GM19238 (cell line): ENCODE measurements around the gene JPH4.
"Not testable (repeated sequence)": the region's sequence is repeated elsewhere in the genome, so short reads cannot be mapped to it uniquely, and the experiment has no call there.

Source experiments
- DNase-seq: peaks from one replicate; pipeline ENCODE4 v3.0.0; 2011; ENCODE audit warnings: low spot score; ENCODE audit not compliant: insufficient read length

The JPH4 gene

DNA sequence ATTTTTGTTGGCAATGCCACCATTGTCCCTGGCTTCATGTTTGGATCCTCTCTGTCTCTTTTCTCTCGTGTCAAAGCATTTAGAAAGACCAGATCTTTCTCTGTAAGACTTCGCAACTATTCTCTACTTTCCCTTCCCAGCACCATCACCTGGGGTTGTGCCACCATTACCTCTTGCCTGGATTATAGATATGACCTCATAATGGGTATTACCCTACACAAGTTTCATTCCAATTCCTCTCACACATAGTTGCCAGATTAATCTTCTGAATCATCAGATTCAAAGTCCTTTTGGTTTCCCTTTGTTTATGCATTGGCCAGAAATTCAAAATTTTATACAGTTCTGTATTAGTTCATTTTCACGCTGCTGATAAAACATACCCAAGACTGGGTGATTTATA is 30.4 kb upstream of the JPH4 start:
- DNase-seq, result no peak

GRCh38 chr14:23608454-23608853 is 29.9 kb upstream of the JPH4 start:
- DNase-seq, result no peak

DNA sequence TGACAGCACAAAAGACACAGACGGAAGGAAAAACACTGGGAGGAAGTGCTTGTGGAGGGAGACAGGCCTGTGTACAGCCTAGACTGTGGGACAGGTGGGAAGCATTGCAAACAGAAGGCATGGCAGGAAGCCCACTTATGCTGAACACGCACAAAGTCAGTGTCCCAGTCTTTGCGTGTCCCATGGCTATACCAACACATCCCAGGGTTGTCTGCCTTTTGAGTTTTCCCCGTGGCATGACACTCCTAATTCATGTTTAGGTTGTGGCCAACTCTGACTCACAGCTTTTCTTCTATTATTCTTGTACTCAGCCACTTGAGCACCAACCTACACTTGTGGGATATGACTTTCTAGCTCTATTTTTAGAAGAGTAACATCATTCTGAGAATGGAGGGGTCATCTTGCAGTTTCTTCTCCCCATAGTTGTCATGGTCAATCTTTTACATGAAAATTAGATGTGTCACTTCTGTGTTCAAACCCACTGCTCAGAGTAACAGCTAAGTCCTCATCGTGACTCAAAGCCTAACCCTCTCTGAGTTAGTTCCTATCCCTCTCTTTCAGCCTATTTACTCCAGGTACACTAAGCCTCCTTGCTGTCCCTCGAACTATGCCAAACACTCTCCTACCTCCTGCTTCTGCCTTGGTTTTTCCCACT is 27.5 kb upstream of the JPH4 start:
- peak; percentile 25 for DNase-seq

- DNase-seq, result no peak
Observed at GRCh38 chr14:23604675-23605170, 26.1 kb upstream of the JPH4 start.

- no peak for DNase-seq
Observed at GRCh38 chr14:23604148-23604547, 25.6 kb upstream of the JPH4 start.

DNA sequence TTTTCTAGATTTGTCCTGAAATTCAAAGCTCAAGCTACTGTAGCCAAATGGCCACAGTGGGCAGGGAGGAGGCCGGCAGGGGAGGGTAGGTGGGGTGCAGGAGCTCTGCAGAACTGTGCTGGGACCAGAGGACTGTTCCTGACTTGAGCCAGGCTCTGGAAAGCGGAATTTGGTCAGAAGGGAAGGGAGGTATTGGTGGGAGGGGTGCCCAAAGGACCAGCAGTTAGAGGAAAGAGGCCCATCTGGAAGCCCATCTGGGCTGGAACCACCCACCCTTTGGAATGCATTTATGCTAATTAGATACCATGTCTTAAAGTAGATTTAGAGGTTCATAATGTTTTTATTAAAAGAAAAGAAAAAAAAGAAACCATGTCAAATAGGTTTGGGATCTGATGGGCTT is 24.5 kb upstream of the JPH4 start:
- no peak for DNase-seq

GRCh38 chr14:23602181-23603095 is 23.8 kb upstream of the JPH4 start:
- no peak for DNase-seq

GRCh38 chr14:23601845-23602180 is 23.2 kb upstream of the JPH4 start:
- no peak for DNase-seq

DNA sequence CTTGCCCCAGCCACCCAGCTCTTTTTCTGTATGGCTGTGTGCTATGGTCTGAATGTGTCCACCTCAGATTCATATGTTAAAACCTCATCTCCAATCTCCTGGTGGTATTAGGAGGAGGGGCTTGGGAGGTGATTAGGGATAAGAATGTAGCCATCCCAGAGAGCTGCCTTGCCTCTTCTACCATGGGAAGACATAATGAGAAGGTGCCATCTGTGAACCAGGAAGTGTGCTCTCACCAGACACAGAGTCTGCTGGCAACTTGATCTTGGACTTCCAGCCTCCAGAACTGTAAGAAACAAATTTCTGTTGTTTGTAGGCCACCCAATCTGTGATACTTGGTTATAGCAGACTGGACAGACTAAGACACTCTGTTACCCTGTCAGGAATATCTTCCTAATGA is 22.8 kb upstream of the JPH4 start:
- no peak for DNase-seq

- no peak for DNase-seq
Observed at GRCh38 chr14:23600806-23601205, 22.2 kb upstream of the JPH4 start.

GRCh38 chr14:23600322-23600707 is 21.7 kb upstream of the JPH4 start:
- no peak for DNase-seq

DNA sequence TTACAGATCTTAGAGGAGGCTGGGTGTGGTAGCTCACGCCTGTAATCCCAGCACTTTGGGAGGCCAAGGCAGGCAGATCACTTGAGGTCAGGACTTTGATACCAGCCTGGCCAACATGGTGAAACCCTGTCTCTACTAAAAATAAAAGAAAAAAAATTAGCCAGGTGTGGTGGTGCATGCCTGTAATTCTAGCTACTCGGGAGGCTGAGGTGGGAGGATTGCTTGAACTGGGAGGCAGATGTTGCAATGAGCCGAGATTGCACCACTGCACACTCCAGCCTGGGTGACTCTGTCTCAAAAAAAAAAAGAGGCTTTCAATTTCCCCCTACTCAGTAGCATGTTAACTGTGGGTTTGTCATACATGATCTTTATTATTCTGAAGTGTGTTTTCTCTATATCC is 15.6 kb upstream of the JPH4 start:
- not testable (repeated sequence) for DNase-seq

DNA sequence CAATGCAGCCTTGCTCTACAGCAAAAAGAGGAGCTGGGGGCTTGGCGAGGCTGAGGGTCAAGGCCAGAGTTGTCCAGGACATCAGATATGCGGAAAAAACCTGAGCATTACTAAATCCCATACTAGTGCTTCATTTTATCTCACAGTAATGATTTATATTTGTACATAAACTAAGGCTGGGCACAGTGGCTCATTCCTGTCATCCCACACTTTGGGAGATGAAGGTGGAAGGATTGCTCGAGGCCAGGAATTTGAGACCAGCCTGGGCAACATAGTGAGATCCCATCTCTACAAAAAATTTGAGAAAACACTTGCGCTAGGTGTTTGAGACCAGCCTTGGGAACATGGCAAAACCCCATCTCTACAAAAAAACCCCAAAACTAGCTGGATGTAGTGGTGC is 11.6 kb upstream of the JPH4 start:
- no peak for DNase-seq

- DNase-seq, result no peak
Observed at GRCh38 chr14:23589606-23590005, 11.0 kb upstream of the JPH4 start.

DNA sequence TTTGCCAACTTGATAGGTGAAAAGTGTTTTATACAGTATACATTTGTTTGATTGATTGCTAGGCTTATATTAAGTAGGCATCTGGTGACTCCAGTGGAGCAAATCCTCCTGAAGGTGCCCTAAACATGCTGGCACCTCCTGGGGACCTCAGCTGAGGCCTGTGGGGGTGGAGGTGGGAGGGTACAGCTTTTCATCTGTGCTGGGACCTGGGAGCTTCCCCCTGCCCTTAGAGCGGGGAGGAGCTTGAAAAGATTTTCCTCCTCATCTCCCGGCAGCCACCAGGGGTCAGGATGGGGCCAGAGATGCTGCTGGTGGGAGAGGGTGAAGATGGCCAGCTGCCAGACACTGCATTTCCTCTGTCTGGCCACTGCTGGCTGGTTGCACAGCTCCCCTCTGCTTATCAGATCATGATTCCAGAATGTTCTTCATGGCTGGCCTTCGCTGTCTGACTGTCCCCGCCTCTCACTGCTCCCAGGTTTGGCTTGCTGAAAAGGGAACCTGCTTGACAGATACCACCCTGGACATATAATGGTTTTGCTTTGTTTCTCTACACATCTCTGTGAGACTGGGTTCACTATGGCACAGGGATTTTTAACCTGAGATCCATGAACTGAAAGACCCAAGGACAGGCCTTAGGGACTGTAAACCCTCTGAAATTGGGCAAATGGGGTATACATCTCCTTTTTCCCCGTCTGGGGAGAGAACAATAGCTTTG is 10.5 kb upstream of the JPH4 start:
- peak; percentile 91 for DNase-seq

DNA sequence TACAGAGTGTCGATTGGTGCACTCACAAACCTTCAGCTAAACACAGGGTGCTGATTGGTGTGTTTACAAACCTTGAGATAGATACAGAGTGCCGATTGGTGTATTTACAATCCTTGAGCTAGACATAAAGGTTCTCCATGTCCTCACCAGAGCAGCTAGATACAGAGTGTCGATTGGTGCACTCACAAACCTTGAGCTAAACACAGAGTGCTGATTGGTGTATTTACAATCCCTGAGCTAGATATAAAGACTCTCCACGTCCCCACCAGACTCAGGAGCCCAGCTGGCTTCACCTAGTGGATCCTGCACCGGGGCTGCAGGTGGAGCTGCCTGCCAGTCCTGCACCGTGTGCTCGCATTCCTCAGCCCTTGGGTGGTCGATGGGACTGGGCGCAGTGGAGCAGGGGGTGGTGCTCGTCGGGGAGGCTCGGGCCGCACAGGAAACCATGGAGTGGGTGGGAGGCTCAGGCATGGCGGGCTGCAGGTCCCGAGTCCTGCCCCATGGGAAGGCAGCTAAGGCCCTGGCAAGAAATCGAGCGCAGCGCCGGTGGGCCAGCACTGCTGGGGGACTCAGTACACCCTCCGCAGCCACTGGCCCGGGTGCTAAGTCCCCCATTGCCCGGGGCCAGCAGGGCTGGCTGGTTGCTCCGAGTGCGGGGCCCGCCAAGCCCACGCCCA is 6.1 kb upstream of the JPH4 start:
- DNase-seq, result not testable (repeated sequence)

- DNase-seq, result not testable (repeated sequence)
Observed at GRCh38 chr14:23583761-23584526, 5.4 kb upstream of the JPH4 start.

DNA sequence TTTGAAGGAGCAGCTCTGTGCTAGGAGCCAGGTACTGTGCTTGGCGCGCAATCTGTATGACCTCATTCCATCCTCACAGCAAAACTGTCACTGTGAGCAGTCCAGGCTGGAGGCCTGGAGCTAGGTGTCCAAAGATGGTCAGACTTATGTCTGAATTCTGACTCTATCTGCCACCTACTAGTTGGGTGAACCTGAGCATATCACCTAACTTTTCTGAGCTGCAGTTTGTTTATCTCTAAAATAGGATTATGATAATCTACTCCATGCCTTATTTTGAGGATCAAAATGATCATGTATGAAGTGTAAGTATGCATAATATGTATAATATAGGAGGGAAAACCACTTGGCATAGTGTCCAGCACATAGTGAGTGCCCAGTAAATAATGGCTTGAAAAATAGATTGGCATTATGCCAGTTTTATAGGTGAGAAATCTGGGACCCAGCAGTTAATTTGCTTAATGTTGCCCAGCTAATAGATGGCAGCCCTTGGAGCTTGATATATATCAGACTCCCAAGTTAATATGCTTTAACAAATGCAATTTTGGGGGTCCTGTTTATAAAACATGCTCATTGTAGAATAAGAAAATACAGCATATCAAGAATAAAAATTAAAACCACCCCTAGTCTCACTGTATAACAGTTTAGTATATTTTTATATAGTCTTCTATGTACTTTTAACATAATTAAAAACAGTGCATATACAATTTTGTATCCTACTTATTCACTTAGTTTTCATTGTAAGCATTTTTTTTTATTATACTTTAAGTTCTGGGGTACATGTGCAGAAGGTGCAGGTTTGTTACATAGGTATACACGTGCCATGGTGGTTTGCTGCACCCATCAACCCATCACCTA is 4.5 kb upstream of the JPH4 start:
- DNase-seq, result no peak

DNA sequence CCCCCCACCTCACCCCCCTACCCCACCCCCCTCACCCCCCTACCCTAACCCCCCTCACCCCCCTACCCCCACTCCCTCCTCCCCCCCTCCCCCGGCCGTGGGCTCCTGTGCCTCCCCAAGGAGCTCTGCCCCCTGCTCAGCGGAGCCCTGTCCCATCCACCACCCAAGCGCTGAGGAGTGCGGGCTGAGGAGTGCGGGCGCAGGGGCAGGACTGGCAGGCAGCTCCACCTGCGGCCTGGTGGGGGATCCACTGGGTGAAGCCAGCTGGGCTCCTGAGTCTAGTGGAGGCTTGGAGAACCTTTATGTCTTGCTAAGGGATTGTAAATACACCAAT is 2.3 kb upstream of the JPH4 start:
- no peak for DNase-seq
